Central memory CD8-positive, alpha-beta T cell (primary cell): ENCODE measurements around the gene BAHCC1.

Source experiments
- ATAC-seq: fragments of 150-1000 bp; cut with Tn5 transposase; replicated peaks from 2 replicates; pipeline ENCODE4 v1.10.0; 2022; ENCODE audit warnings: mild to moderate bottlenecking, moderate FRiP score, moderate number of reproducible peaks; ENCODE audit not compliant: poor library complexity, severe bottlenecking; ENCODE audit errors: extremely low read depth
- DNase-seq, 2 donors: peaks; one replicate each; pipeline ENCODE4 v3.0.0; 2021; ENCODE audit warnings: low spot score in 2 of 2
- H3K27ac Mint-ChIP-seq: one replicate; pipeline ENCODE4 v1.8.0; 2022; ENCODE audit warnings: low read depth, mild to moderate bottlenecking, moderate library complexity, mixed read lengths
- H3K27me3 Mint-ChIP-seq: one replicate; pipeline ENCODE4 v1.8.0; 2022; ENCODE audit warnings: mixed read lengths
- H3K36me3 Mint-ChIP-seq: one replicate; pipeline ENCODE4 v1.8.0; 2022; ENCODE audit warnings: mild to moderate bottlenecking, moderate library complexity, mixed read lengths; ENCODE audit not compliant: insufficient read depth
- H3K4me1 Mint-ChIP-seq: one replicate; pipeline ENCODE4 v1.8.0; 2022; ENCODE audit warnings: mixed read lengths
- H3K4me3 Mint-ChIP-seq: one replicate; pipeline ENCODE4 v1.8.0; 2022; ENCODE audit warnings: mild to moderate bottlenecking, moderate library complexity, mixed read lengths
- H3K9me3 Mint-ChIP-seq: one replicate; pipeline ENCODE4 v1.8.0; 2022; ENCODE audit warnings: mixed read lengths

BAHCC1 gene

DNA sequence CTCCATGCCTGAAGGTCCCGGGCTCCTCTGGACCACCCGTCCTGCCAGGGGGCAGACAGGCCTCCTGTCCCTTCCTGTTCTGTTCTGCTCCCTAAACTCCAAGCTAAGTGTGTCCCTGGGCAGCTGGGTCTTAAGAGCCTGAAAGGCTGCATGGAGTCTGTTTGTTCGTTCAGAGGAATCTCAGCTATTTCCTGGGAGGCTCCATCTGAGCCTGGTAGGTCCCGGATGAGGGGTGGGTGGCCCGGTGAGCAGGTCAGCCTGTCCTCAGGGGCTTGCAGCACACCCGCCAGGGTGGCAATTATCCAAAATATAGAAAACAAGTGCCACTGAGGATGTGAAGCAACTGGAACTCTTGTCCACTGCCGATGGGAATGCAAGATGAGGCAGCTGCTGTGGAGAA, 104.8 kb downstream of the BAHCC1 start:
- no peak for ATAC-seq
- Mint-ChIP-seq H3K27me3 (peaks cover 1% of the 10 kb centered on the region), H3K36me3 (no peaks in the 10 kb centered on the region), H3K4me3 (no peak overlapping the region), H3K9me3 (no peaks in the 10 kb centered on the region), H3K4me1 (no peaks in the 10 kb centered on the region), H3K27ac (no peak overlapping the region)
- no peak for DNase-seq

GRCh38 chr17:81502471-81503017, 107.3 kb downstream of the BAHCC1 start:
- Mint-ChIP-seq H3K9me3 (no peaks in the 10 kb centered on the region), H3K27me3 (no peaks in the 10 kb centered on the region), H3K4me3 (no peak overlapping the region), H3K27ac (no peak overlapping the region), H3K36me3 (peaks cover under 1% of the 10 kb centered on the region), H3K4me1 (peaks cover 1% of the 10 kb centered on the region)
- DNase-seq (no peak), ATAC-seq (no peak)

GRCh38 chr17:81503619-81504018, 108.4 kb downstream of the BAHCC1 start:
- Mint-ChIP-seq H3K4me1 (peaks cover 12% of the 10 kb centered on the region), H3K27me3 (no peaks in the 10 kb centered on the region), H3K9me3 (no peaks in the 10 kb centered on the region), H3K36me3 (peaks cover 4% of the 10 kb centered on the region), H3K27ac (no peak overlapping the region), H3K4me3 (no peak overlapping the region)
- DNase-seq (no peak), ATAC-seq (no peak)

DNA sequence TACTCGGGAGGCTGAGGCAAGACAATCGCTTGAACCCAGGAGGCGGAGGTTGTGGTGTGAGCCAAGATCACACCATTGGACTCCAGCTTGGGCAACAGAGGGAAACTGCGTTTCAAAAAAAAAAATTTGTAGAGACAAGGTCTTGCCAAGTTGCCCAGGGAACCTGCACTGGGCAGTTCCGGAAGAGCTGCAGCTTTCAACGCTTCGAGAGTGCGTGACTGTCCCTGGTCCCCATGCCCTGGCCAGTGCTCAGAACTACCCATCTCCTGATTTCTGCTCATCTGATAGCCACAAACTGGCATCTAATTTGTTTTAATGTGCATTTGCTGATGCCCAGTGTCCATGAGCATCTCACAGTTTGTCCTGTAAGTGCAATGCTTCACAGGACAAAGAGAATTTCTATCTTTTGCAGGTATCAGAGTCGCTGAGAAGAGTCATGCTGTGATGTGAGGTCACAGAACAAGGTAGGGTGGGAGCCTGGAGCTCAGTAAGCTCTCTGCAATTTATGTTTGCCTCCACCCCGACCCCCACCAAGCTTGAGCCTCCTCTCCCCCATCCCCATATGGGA, 113.5 kb downstream of the BAHCC1 start:
- peaks cover 52% of the 10 kb centered on the region for H3K36me3 Mint-ChIP-seq
- H3K4me3 Mint-ChIP-seq = peak overlapping the region; percentile 100
- H3K27ac Mint-ChIP-seq = peak overlapping the region; percentile 92
- no peaks in the 10 kb centered on the region for H3K27me3 Mint-ChIP-seq
- no peak for ATAC-seq
- DNase-seq = no peak
- no peaks in the 10 kb centered on the region for H3K9me3 Mint-ChIP-seq
- H3K4me1 Mint-ChIP-seq = peaks cover 47% of the 10 kb centered on the region

GRCh38 chr17:81509207-81509971, 114.1 kb downstream of the BAHCC1 start:
- peak overlapping the region; percentile 100 for H3K4me3 Mint-ChIP-seq
- peaks cover 47% of the 10 kb centered on the region for H3K4me1 Mint-ChIP-seq
- H3K36me3 Mint-ChIP-seq = peaks cover 55% of the 10 kb centered on the region
- H3K27ac Mint-ChIP-seq = peak overlapping the region; percentile 92
- no peak for DNase-seq
- no peaks in the 10 kb centered on the region for H3K9me3 Mint-ChIP-seq
- no peaks in the 10 kb centered on the region for H3K27me3 Mint-ChIP-seq
- no peak for ATAC-seq

DNA sequence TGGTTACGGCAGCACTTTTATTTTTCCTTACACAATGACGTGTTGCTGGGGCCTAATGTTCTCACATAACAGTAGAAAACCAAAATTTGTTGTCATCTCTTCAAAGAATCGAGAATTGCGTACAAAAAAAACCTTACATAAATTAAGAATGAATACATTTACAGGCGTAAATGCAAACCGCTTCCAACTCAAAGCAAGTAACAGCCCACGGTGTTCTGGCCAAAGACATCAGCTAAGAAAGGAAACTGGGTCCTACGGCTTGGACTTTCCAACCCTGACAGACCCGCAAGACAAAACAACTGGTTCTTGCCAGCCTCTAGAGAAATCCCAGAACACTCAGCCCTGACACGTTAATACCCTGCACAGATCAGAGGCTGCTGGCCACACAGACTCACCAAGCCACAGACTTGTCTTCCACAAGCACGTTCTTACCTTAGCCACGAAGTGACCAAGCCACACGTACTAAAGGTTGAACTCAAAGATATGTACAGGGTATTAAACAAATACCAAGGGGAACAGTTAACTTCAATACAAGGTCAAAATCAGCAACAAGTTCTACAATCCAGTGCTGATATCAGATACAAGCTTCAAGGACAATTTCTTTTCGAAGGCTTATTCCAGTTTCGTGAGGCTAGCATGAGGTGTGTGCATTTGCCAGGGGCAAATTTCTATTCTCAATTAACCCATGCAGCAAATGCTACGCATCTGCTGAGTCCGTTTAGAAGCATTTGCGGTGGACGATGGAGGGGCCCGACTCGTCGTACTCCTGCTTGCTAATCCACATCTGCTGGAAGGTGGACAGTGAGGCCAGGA, 114.9 kb downstream of the BAHCC1 start:
- H3K4me3 Mint-ChIP-seq = peak overlapping the region; percentile 100
- peaks cover 55% of the 10 kb centered on the region for H3K36me3 Mint-ChIP-seq
- DNase-seq = no peak
- no peak for ATAC-seq
- no peaks in the 10 kb centered on the region for H3K9me3 Mint-ChIP-seq
- H3K4me1 Mint-ChIP-seq = peaks cover 49% of the 10 kb centered on the region
- H3K27ac Mint-ChIP-seq = peak overlapping the region; percentile 92
- no peaks in the 10 kb centered on the region for H3K27me3 Mint-ChIP-seq

DNA sequence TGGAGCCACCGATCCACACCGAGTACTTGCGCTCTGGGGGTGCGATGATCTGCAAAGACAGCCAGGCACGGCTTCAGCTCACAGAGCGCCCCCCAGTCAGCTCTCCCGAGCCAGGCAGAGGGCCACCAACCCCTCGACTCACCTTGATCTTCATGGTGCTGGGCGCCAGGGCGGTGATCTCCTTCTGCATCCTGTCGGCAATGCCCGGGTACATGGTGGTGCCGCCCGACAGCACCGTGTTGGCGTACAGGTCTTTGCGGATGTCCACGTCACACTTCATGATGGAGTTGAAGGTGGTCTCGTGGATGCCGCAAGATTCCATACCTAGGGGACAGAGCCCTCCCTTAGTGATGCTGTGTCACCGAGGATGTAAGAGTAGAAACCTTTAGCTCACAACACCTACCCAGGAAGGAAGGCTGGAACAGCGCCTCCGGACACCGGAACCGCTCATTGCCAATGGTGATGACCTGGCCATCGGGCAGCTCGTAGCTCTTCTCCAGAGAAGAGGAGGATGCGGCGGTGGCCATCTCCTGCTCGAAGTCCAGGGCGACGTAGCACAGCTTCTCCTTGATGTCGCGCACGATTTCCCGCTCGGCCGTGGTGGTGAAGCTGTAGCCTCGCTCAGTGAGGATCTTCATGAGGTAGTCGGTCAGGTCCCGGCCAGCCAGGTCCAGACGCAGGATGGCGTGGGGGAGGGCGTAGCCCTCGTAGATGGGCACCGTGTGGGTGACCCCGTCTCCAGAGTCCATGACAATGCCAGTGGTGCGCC, 115.7 kb downstream of the BAHCC1 start:
- Mint-ChIP-seq H3K4me3 (peak overlapping the region; percentile 100), H3K36me3 (peaks cover 58% of the 10 kb centered on the region), H3K27me3 (no peaks in the 10 kb centered on the region), H3K27ac (peak overlapping the region; percentile 92), H3K9me3 (no peaks in the 10 kb centered on the region), H3K4me1 (peaks cover 56% of the 10 kb centered on the region)
- ATAC-seq (no peak), DNase-seq (peak in 1 of 2 donors; percentile 37)

DNA sequence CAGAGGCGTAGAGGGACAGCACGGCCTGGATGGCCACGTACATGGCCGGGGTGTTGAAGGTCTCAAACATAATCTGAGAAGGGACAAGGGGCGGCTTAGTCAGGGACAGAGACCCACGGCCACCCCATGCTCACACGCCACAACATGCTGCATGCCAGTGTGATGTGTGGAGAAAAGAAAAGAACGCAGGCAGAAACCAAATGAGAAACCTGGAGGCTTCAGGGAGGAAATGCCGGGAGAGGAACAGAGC, 116.2 kb downstream of the BAHCC1 start:
- peak overlapping the region; percentile 92 for H3K27ac Mint-ChIP-seq
- H3K9me3 Mint-ChIP-seq = no peaks in the 10 kb centered on the region
- DNase-seq = no peak
- H3K4me1 Mint-ChIP-seq = peaks cover 61% of the 10 kb centered on the region
- H3K27me3 Mint-ChIP-seq = no peaks in the 10 kb centered on the region
- no peak for ATAC-seq
- peak overlapping the region; percentile 100 for H3K4me3 Mint-ChIP-seq
- peaks cover 58% of the 10 kb centered on the region for H3K36me3 Mint-ChIP-seq

GRCh38 chr17:81511804-81512561, 116.7 kb downstream of the BAHCC1 start:
- no peaks in the 10 kb centered on the region for H3K27me3 Mint-ChIP-seq
- H3K4me1 Mint-ChIP-seq = peaks cover 66% of the 10 kb centered on the region
- H3K4me3 Mint-ChIP-seq = peak overlapping the region; percentile 100
- DNase-seq = no peak
- H3K9me3 Mint-ChIP-seq = no peaks in the 10 kb centered on the region
- no peak for ATAC-seq
- H3K27ac Mint-ChIP-seq = peak overlapping the region; percentile 92
- H3K36me3 Mint-ChIP-seq = peaks cover 58% of the 10 kb centered on the region

- DNase-seq (peak; percentile 79 to 85), ATAC-seq (peak; percentile 75)
- peaks cover 58% of the 10 kb centered on the region for H3K36me3 Mint-ChIP-seq
- H3K27me3 Mint-ChIP-seq = no peaks in the 10 kb centered on the region
- H3K27ac Mint-ChIP-seq = peak within 1 kb of the TSS; percentile 92
- H3K4me1 Mint-ChIP-seq = peaks cover 64% of the 10 kb centered on the region
- H3K9me3 Mint-ChIP-seq = no peaks in the 10 kb centered on the region
- H3K4me3 Mint-ChIP-seq = peak within 1 kb of the TSS; percentile 100
Measured at GRCh38 chr17:81512562-81513371, 117.5 kb downstream of the BAHCC1 start, which contains the start of gene ACTG1. ACTG1 (minus strand) TSS chr17:81512799; CDS start chr17:81512354, 445 bp downstream.

GRCh38 chr17:81513372-81513752, 118.1 kb downstream of the BAHCC1 start:
- H3K27me3 Mint-ChIP-seq = no peaks in the 10 kb centered on the region
- peaks cover 58% of the 10 kb centered on the region for H3K36me3 Mint-ChIP-seq
- H3K9me3 Mint-ChIP-seq = no peaks in the 10 kb centered on the region
- ATAC-seq (peak; percentile 34), DNase-seq (peak; percentile 44 to 52)
- H3K4me1 Mint-ChIP-seq = peaks cover 64% of the 10 kb centered on the region
- peak overlapping the region; percentile 100 for H3K4me3 Mint-ChIP-seq
- H3K27ac Mint-ChIP-seq = peak overlapping the region; percentile 88
